ENCODE data around the gene CALN1.

Gene CALN1

DNA sequence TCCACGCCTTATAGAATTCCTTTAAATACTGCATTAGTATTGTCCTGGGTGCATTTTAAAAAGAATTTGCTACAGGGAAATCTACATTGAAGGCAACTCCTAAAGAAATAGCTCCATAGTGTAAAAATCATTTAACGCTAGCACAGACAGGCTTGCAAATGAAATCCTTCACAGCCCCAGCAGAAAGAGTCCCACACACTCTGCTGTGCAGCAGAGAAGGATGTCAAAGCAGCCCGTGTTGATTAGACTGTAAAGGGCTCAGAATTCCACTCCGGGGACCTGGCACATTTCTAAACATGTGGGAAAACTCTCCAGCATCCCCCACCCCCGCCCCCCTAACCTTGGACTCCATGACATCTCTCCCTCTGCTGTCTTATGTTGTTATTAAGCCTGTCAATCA, 176.8 kb downstream of the CALN1 start:
- Histone ChIP-seq H3K36me3 (replicated peaks in 1 of 2; ENCODE audit: control insufficient read depth in 2 of 2, insufficient read depth in 2 of 2, low read length in 2 of 2) (no peaks in the 10 kb centered on the region), H3K14ac (ENCODE audit: low read length) (no peak overlapping the region), H3K4ac (ENCODE audit: low read length) (no peak overlapping the region), H3K18ac (ENCODE audit: low read length) (no peak overlapping the region), H4K91ac (ENCODE audit: low read depth, low read length, poor library complexity) (no peak overlapping the region), H2BK120ac (ENCODE audit: low read depth, low read length) (no peak overlapping the region), H2BK5ac (ENCODE audit: low read length) (no peak overlapping the region), H3K4me2 (ENCODE audit: insufficient read depth, low read length, poor library complexity, severe bottlenecking) (no peak overlapping the region), H2AK5ac (ENCODE audit: low read depth, low read length) (no peak overlapping the region), H4K8ac (ENCODE audit: low read depth, low read length) (no peak overlapping the region), H2BK15ac (ENCODE audit: low read length) (no peak overlapping the region), H2BK12ac (ENCODE audit: low read length) (no peak overlapping the region), H3K23ac (ENCODE audit: low read depth, low read length, poor library complexity) (no peak overlapping the region), H3K79me1 (ENCODE audit: low read depth, low read length) (no peaks in the 10 kb centered on the region), H3K4me1 (ENCODE audit: control insufficient read depth in 2 of 2, insufficient read depth in 1 of 2, low read depth in 1 of 2, low read length in 2 of 2) (peaks cover 0 to 3% of the 10 kb centered on the region in 2 donors), H3K27me3 (ENCODE audit: control insufficient read depth in 3 of 3, insufficient read depth in 3 of 3, low read depth in 1 of 3, low read length in 3 of 3) (no peaks in the 10 kb centered on the region), H3K27ac (replicated peaks; ENCODE audit: low read length) (no peak overlapping the region), H3K4me3 (ENCODE audit: low read length in 2 of 2) (no peak overlapping the region), H3K9me3 (replicated peaks in 1 of 2; ENCODE audit: control insufficient read depth in 2 of 2, insufficient read depth in 1 of 2, low read depth in 1 of 2, low read length in 2 of 2) (no peaks in the 10 kb centered on the region), H2AFZ (ENCODE audit: low read length) (no peak overlapping the region), H3K9ac (ENCODE audit: low read depth, low read length, poor library complexity) (no peak overlapping the region)
- WGBS, 2 donors (ENCODE audit: extremely low coverage in 2 of 2, insufficient read length in 2 of 2, insufficient replicate concordance in 1 of 2) = no CpG with 5 or more reads among the region's 5 CpGs
- DNase-seq (ENCODE audit: low spot score) = no peak

GRCh38 chr7:72234086-72234485, 178.1 kb downstream of the CALN1 start:
- Histone ChIP-seq H3K27me3 (ENCODE audit: control insufficient read depth in 3 of 3, insufficient read depth in 3 of 3, low read depth in 1 of 3, low read length in 3 of 3) (no peaks in the 10 kb centered on the region), H2AFZ (ENCODE audit: low read length) (no peak overlapping the region), H3K4ac (ENCODE audit: low read length) (no peak overlapping the region), H3K4me1 (ENCODE audit: control insufficient read depth in 2 of 2, insufficient read depth in 1 of 2, low read depth in 1 of 2, low read length in 2 of 2) (peaks cover 0 to 3% of the 10 kb centered on the region in 2 donors), H3K36me3 (replicated peaks in 1 of 2; ENCODE audit: control insufficient read depth in 2 of 2, insufficient read depth in 2 of 2, low read length in 2 of 2) (no peaks in the 10 kb centered on the region), H3K14ac (ENCODE audit: low read length) (no peak overlapping the region), H3K9me3 (replicated peaks in 1 of 2; ENCODE audit: control insufficient read depth in 2 of 2, insufficient read depth in 1 of 2, low read depth in 1 of 2, low read length in 2 of 2) (no peaks in the 10 kb centered on the region), H2AK5ac (ENCODE audit: low read depth, low read length) (no peak overlapping the region), H3K9ac (ENCODE audit: low read depth, low read length, poor library complexity) (no peak overlapping the region), H3K18ac (ENCODE audit: low read length) (no peak overlapping the region), H3K4me2 (ENCODE audit: insufficient read depth, low read length, poor library complexity, severe bottlenecking) (no peak overlapping the region), H4K91ac (ENCODE audit: low read depth, low read length, poor library complexity) (no peak overlapping the region), H2BK5ac (ENCODE audit: low read length) (no peak overlapping the region), H3K4me3 (ENCODE audit: low read length in 2 of 2) (no peak overlapping the region), H2BK120ac (ENCODE audit: low read depth, low read length) (no peak overlapping the region), H3K23ac (ENCODE audit: low read depth, low read length, poor library complexity) (no peak overlapping the region), H2BK12ac (ENCODE audit: low read length) (no peak overlapping the region), H4K8ac (ENCODE audit: low read depth, low read length) (no peak overlapping the region), H2BK15ac (ENCODE audit: low read length) (no peak overlapping the region), H3K79me1 (ENCODE audit: low read depth, low read length) (no peaks in the 10 kb centered on the region), H3K27ac (replicated peaks; ENCODE audit: low read length) (no peak overlapping the region)
- no peak for DNase-seq (ENCODE audit: low spot score)
- no CpG with 5 or more reads among the region's 3 CpGs for WGBS, 2 donors (ENCODE audit: extremely low coverage in 2 of 2, insufficient read length in 2 of 2, insufficient replicate concordance in 1 of 2)

DNA sequence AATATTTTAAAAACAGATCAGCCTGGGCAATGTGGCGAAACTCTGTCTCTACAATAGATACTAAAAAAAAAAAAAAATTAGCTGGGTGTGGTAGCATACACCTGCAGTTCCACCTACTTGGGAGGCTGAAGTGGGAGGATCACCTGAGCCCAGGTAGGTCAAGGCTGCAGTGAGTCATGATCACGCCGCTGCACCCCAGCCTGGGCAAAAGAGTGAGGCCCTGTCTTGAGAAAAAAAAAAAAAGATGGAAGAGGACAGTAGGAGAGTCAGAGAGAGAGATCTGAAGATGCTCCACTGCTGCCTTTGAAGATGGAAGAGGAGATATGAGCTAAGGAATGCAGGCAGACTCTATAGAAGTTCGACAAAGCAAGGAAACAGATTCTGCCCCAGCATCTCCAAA, 181.9 kb downstream of the CALN1 start:
- H4K91ac ChIP-seq (ENCODE audit: low read depth, low read length, poor library complexity) = no peak overlapping the region
- no peak overlapping the region for H4K8ac ChIP-seq (ENCODE audit: low read depth, low read length)
- H3K79me1 ChIP-seq (ENCODE audit: low read depth, low read length) = no peaks in the 10 kb centered on the region
- WGBS, 2 donors (ENCODE audit: extremely low coverage in 2 of 2, insufficient read length in 2 of 2, insufficient replicate concordance in 1 of 2) = no CpG with 5 or more reads among the region's 4 CpGs
- no peak overlapping the region for H3K4me2 ChIP-seq (ENCODE audit: insufficient read depth, low read length, poor library complexity, severe bottlenecking)
- H2AK5ac ChIP-seq (ENCODE audit: low read depth, low read length) = no peak overlapping the region
- H3K9ac ChIP-seq (ENCODE audit: low read depth, low read length, poor library complexity) = no peak overlapping the region
- no peak overlapping the region for H2BK5ac ChIP-seq (ENCODE audit: low read length)
- H3K27ac ChIP-seq (replicated peaks; ENCODE audit: low read length) = no peak overlapping the region
- H2BK12ac ChIP-seq (ENCODE audit: low read length) = no peak overlapping the region
- H3K14ac ChIP-seq (ENCODE audit: low read length) = no peak overlapping the region
- no peak overlapping the region for H3K18ac ChIP-seq (ENCODE audit: low read length)
- H3K4me3 ChIP-seq (ENCODE audit: low read length in 2 of 2) = no peak overlapping the region
- no peak for DNase-seq (ENCODE audit: low spot score)
- no peak overlapping the region for H2BK15ac ChIP-seq (ENCODE audit: low read length)
- no peaks in the 10 kb centered on the region for H3K27me3 ChIP-seq (ENCODE audit: control insufficient read depth in 3 of 3, insufficient read depth in 3 of 3, low read depth in 1 of 3, low read length in 3 of 3)
- H2AFZ ChIP-seq (ENCODE audit: low read length) = no peak overlapping the region
- no peaks in the 10 kb centered on the region for H3K36me3 ChIP-seq (replicated peaks in 1 of 2; ENCODE audit: control insufficient read depth in 2 of 2, insufficient read depth in 2 of 2, low read length in 2 of 2)
- H3K4ac ChIP-seq (ENCODE audit: low read length) = no peak overlapping the region
- H3K23ac ChIP-seq (ENCODE audit: low read depth, low read length, poor library complexity) = no peak overlapping the region
- peaks cover 0 to 6% of the 10 kb centered on the region in 2 donors for H3K4me1 ChIP-seq (ENCODE audit: control insufficient read depth in 2 of 2, insufficient read depth in 1 of 2, low read depth in 1 of 2, low read length in 2 of 2)
- H3K9me3 ChIP-seq (replicated peaks in 1 of 2; ENCODE audit: control insufficient read depth in 2 of 2, insufficient read depth in 1 of 2, low read depth in 1 of 2, low read length in 2 of 2) = no peaks in the 10 kb centered on the region
- H2BK120ac ChIP-seq (ENCODE audit: low read depth, low read length) = no peak overlapping the region

DNA sequence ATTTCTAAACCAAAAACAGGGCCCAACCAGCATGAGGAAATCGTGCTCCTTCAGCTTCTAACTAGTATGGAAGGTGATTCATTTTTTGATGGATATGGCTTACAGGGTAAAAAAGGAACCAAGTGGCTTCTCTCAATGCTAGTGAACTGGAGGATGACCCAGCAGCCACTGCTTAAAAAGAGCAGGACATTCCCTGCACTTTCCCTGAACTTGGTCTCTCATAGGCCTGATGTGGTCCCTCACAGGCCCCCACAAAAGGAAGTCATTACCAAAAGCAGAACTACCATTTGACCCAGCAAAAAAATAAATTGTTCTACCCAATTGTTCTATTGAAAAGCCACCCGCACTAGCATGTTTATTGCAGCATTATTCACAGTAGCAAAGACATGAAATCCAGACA, 188.8 kb downstream of the CALN1 start:
- Histone ChIP-seq H3K14ac (ENCODE audit: low read length) (no peak overlapping the region), H4K91ac (ENCODE audit: low read depth, low read length, poor library complexity) (no peak overlapping the region), H2BK12ac (ENCODE audit: low read length) (no peak overlapping the region), H3K9ac (ENCODE audit: low read depth, low read length, poor library complexity) (no peak overlapping the region), H3K79me1 (ENCODE audit: low read depth, low read length) (no peaks in the 10 kb centered on the region), H3K4me3 (ENCODE audit: low read length in 2 of 2) (no peak overlapping the region), H3K4me2 (ENCODE audit: insufficient read depth, low read length, poor library complexity, severe bottlenecking) (no peak overlapping the region), H3K36me3 (replicated peaks in 1 of 2; ENCODE audit: control insufficient read depth in 2 of 2, insufficient read depth in 2 of 2, low read length in 2 of 2) (no peaks in the 10 kb centered on the region), H3K4ac (ENCODE audit: low read length) (no peak overlapping the region), H2BK15ac (ENCODE audit: low read length) (no peak overlapping the region), H3K27ac (replicated peaks; ENCODE audit: low read length) (no peak overlapping the region), H2BK120ac (ENCODE audit: low read depth, low read length) (no peak overlapping the region), H2AFZ (ENCODE audit: low read length) (no peak overlapping the region), H2BK5ac (ENCODE audit: low read length) (no peak overlapping the region), H3K27me3 (ENCODE audit: control insufficient read depth in 3 of 3, insufficient read depth in 3 of 3, low read depth in 1 of 3, low read length in 3 of 3) (no peaks in the 10 kb centered on the region), H2AK5ac (ENCODE audit: low read depth, low read length) (no peak overlapping the region), H3K18ac (ENCODE audit: low read length) (no peak overlapping the region), H3K4me1 (ENCODE audit: control insufficient read depth in 2 of 2, insufficient read depth in 1 of 2, low read depth in 1 of 2, low read length in 2 of 2) (peaks cover 0 to 3% of the 10 kb centered on the region in 2 donors), H3K9me3 (replicated peaks in 1 of 2; ENCODE audit: control insufficient read depth in 2 of 2, insufficient read depth in 1 of 2, low read depth in 1 of 2, low read length in 2 of 2) (no peaks in the 10 kb centered on the region), H3K23ac (ENCODE audit: low read depth, low read length, poor library complexity) (no peak overlapping the region), H4K8ac (ENCODE audit: low read depth, low read length) (no peak overlapping the region)
- no CpG with 5 or more reads among the region's 2 CpGs for WGBS, 2 donors (ENCODE audit: extremely low coverage in 2 of 2, insufficient read length in 2 of 2, insufficient replicate concordance in 1 of 2)
- DNase-seq (ENCODE audit: low spot score) = no peak
